Activated CD8-positive, alpha-beta memory T cell treated with anti-CD3 and anti-CD28 coated beads, Interleukin-2, amount 50 U/mL, for 24 hours (primary cell): Measurements from ENCODE around the gene FBXL7.

Experiments used
- DNase-seq: peaks from one replicate; pipeline ENCODE4 v3.0.0-alpha.2; 2020; ENCODE audit errors: extremely low read depth

FBXL7 gene

DNA sequence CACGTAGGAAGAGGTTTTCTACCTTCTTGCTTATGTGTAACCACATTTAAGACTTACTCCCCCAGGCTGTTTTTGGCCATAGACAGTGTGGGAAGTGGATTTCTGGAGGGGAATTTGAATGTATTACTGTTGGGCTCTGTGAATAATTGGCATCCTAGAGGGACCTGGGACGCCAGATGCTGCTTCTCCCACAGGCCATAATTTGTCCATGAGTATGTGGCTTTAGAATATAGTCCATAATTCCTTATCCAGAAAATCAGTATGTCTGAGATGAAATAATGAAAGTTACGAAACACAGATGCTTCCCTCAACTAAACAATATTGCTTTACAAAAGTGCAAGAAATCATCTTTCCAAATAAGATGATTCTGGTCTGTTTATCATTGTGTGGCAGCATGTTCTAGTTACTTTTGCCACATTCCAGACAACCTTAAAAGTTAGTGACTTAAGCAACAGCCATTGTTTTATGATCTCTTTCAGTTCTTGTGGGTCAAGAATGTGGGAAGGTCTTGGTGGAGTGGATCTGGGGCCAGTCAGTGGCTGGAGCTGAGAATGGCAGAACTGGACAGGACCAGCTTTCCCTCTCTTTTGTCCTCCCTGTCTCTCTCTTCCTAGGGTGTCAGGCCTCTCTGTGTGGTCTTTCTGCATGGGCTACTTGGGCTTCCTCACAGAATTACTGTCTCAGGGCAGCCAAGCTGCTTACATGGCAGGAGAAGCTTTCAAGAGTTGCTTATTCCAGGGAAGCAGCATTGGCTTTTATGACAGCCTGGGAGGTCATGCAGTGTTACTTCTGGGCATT is 79.4 kb downstream of the FBXL7 start:
- DNase-seq, result no peak

DNA sequence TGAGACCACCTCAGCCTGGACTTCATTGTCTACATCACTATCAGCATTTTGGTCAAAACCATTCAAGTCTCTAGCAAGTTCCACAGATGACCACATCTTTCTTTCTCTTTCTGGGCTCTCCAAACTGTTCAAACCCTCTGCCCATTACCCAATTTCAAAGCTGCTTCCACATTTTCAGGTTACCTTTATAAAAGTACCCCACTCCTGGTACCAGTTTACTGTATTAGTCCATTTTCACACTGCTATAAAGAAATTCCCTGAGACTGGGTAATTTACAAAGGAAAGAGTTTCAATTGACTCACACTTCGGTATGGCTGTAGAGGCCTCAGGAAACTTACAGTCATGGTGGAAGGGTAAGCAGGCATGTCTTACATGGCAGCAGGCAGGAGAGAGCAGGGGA is 84.5 kb downstream of the FBXL7 start:
- no peak for DNase-seq

DNA sequence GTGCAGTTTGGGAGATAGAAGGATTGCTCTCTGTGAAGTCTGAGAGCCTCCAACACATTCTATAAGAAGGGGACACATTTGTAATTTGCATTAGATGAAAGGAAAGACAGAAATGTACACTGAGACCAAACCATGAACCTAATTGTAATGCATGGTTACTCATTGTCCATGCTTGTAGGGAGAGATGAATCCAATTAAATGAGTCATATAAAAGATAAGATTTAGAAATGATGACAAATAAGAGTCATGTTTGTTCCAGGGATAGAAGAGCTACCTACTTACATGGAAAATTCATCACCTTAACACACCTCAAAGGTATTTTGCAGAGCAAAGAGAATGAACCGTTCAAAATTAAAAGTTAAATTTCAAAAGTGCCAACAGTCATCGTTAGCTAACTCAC is 85.1 kb downstream of the FBXL7 start:
- no peak for DNase-seq

DNA sequence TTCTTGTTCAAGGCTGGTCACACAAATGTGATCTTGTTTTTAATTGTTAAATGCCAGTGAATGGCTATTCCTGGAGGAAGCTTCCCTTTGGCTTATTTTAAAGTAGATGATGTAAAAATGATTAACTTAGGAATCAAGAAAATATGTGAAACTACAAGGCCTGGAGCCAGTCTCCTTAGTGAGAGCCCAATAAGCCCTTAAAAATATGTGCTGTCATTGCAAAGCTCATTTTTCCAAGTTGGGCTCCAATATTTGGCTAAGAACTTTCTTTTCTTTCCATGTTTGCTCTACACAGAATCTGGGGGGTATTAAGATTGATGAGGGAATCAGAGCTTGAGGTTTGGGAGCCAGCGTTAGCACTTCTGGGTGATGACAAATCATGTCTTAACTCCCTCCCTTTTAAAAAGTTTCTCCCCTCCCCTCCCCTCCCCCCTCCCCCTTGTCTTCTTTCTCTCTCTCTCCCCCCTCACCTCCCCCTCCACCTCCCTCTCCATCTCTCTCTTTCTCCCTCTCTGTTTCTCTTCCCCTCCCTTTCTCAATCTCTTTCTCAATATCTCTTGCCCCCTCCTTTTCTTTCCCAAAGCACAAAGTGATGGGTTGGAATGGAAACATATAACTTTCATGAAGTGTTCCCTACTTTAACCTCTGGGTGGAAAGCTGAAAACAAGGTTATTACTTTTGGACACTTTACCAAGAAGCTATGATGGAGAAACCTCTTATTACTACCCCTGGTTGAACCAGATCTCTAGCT is 86.0 kb downstream of the FBXL7 start:
- no peak for DNase-seq

DNA sequence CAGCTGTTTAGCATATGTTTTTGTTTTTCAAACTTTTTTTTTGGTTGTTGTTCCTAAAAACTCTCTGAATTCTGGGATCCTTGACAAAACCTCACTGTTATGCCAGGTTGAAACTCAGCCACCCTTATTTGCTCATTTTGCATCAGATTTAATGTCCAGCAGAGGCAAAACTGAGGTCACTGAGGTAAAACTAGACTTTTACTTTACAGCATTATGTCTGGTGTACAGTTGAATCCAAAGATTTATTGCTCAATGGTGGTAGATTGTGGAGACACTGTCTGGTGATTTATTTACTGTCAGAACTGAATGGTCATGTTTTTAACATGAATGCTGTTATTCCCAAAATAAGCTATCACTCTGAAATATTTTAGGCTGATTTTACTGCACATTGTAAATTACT is 87.9 kb downstream of the FBXL7 start:
- DNase-seq, result no peak

GRCh38 chr5:15592728-15593127 is 92.7 kb downstream of the FBXL7 start:
- no peak for DNase-seq

DNA sequence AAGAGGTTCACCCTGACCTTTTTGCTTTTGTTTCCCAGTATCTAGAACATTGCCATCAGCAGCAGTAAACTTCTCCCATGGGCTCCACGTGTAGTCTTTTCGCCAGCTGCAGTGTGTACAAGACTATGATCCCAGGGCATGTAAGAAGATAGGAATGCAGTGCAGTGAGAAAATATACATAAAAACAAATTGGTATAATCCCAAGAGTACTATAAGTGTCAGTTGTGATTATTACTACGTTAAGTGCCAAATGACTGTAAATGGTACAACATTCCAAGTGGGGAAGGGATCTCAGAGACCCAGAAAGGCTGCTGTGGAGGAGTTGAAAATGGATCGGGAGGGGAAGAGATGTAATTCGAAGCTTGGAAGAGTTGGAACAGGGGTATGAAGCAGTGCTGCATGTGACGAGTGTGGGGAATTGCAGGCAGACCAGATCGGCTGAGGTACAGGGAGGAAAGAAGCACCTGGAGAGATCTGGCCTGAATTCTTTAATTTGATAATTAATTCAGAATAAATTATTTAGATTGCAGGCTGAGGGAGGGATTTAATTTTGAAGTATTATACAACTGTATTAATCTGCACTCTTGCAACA is 95.1 kb downstream of the FBXL7 start:
- no peak for DNase-seq

DNA sequence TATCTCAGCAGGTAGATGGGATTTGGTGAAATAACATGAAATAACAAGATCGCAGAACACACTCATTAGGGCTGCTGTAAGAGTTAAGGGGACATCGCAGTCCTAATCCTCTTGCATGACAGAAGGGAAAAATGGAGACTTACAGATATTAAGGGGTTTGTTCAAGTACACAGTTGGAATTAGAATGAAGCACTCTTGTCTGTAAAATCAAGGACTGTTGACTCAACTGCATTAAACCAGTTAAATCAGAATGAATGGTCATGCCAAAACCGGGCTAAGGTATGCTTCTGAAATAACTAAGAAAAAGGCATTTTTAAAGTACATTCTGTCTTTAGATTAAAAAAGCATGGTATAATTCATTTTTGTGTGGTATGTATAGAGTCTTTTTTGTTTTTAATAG is 95.9 kb downstream of the FBXL7 start:
- DNase-seq, result no peak

- DNase-seq, result no peak
Measured at GRCh38 chr5:15596936-15597335, 97.0 kb downstream of the FBXL7 start.

GRCh38 chr5:15597804-15598203 is 97.8 kb downstream of the FBXL7 start:
- DNase-seq, result no peak

GRCh38 chr5:15598294-15598902 is 98.4 kb downstream of the FBXL7 start:
- DNase-seq, result no peak

DNA sequence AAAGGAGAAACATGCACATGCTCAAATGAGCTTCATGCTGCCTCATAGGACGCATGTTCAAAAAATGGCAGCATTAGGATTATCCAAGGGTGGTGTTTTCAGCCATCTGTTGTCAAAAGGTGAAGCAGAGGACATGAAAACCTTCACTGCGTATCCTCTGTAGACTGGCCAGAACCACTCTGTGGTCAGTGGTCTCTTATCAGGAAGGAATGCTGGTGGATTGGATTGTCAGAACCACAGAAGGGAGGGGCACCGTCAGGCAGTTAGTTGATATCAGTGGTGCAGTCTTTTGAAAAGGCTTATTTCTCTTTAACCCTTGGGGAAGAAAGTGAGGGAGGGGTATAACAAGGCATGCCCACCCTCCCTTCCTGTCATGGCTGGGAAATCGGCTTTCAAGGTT is 100.1 kb downstream of the FBXL7 start:
- DNase-seq, result no peak

DNA sequence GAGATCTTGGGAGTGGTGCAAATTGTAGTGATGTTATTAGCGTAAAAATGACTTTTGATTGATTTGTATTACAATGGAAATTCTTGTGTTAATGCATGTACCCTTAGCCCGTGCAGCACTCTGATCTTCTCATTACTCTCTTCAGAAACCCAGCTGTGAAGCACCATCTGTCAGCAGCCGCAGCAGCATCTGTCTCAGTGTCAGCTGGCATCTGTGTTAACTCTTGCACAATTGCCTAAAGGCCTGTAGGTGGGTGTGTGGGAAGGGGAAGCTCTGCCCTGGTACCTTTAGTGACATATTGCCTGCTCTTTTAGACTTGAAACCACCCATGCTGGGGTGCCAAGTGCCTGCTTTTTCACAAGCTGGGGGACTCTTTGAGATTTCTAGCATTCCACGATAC is 101.3 kb downstream of the FBXL7 start:
- DNase-seq, result no peak

GRCh38 chr5:15601853-15602252 is 101.9 kb downstream of the FBXL7 start:
- DNase-seq, result no peak

DNA sequence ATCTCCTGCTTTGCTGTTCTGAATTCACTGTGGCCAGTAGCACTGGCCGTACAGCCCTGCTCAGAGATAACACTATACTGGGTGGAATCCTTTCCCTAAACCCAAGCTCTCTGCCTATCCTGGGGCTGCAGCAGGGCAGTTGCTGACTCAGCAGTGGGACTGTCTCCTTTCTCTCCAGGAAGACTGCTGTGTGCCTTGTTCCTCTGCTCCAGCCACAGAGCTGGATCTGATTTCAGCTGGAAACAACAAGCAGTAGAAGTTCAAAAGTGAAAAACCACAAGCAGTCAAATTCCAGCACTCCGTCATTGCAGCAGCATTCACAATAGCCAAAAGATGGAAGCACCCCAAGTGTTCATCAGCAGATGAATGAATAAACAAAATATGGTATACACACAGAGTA is 105.0 kb downstream of the FBXL7 start:
- DNase-seq, result no peak

DNA sequence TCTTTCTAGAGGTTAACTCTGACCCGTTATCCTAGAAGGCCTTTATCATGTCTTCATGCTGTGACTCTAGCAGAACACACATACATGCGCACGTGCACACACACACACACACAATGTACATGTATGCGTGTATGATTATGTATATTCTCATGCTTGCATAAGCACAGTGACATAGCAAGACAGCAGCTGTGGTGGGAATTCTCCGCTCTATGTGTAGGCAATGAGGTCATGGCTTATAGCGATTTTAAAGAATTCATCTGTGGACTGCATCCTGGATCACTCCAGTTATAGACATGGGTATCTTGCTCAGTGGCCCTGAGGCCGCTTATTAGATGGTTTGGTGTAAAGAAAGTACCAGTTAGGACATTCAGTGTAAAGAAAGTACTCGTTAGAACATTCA is 106.2 kb downstream of the FBXL7 start:
- no peak for DNase-seq

- DNase-seq, result no peak
Measured at GRCh38 chr5:15607076-15607475, 107.1 kb downstream of the FBXL7 start.

- DNase-seq, result no peak
Measured at GRCh38 chr5:15609076-15609725, 109.2 kb downstream of the FBXL7 start.

DNA sequence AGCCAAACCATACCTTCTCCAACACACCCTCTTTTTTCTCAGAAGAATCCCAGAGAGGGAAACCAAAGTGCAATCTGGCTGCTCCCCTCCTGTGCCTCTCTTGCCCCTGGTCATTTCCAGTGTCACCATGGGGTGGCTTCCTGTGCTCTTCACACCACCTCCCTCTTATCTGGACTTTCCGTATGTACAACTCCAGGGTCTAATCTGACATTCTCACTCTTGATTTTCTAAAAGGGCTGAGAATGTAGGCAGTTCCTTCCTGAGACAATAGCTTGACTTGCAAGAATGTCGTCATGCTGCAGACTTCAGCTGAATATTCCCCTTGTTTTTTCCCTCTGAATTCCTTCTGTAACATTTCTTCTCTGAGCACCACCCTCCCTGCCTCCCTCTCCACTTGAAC is 110.2 kb downstream of the FBXL7 start:
- DNase-seq, result no peak

DNA sequence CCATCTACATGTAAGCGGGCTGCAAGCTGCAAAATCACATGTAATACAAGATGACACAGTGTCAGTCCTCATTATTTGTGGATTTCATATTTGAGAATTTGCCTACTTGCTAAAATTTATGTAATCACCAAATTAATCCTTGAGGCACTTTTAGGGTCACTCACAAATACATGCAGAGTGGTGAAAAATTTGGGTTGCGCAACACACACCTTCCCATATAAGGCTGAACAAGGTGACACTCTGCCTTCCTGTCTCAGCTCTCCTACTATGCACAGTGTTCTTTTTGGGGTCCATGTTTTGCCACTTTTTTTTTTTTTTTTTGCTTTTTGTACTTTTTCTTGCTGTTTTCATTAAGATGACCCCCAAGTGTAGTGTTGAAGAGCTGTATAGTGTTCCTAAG is 111.0 kb downstream of the FBXL7 start:
- DNase-seq, result no peak

GRCh38 chr5:15612915-15613635 is 113.1 kb downstream of the FBXL7 start:
- no peak for DNase-seq
